ENCODE measurements around the gene FOXJ2. TPM values are rescaled to one million over a fixed set of nuclear protein-coding genes. Genes with fewer than 3 reads are reported as not detected.
"Not testable (repeated sequence)": the region's sequence is repeated elsewhere in the genome, so short reads cannot be mapped to it uniquely, and the experiment has no call there.

FOXJ2 gene
- 22.6 TPM for polyA plus RNA-seq (ENCODE audit: insufficient read length)

DNA sequence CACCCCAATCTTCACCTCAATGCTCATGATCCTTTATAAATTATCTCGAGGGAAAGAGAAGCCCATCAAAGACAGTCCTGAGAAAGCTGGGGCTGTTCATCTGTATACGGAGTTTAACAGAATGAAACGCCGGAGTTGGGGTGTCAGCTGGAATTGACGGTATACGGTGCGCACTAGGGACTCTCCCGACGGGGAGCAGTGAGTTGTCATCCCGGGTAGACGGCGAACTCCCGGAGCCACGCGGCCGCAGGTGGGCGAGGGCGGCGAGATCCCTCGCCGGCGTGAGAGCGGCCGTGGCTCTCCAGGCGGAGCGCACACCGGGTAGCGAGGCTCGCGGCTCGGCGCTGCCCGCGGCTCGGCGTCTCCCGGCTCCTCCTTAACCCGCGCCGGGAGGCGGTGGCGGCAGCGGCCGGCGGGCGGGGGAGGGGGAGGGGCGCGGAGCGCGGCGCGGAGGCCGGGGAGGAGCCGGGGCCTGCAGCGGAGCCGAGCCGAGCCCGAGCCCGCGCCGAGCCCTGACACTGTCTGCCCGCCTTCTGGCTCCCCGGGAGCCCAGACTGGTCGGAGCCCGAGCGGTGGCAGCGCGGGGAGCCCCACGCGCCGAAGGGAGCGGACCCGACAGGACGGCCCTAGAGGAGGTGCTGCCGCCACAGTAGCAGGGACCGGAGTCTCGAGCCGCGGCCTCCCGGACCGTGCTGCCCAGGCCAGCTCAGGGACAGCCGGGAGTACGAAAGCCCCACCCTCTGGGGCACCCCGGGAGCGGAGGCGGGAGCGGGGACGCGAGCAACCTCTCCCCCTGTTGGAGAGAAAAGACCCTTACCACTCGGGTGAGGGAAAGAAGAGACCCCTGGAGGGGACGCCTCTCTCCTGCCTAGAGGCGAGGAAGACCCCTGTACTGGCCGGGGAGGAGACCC, at the start of gene FOXJ2:
Gene FOXJ2 (plus strand): TSS at position 475 of the 911 bp plus-strand sequence. CDS start 7,117 bp downstream, outside the sequence.
- DNase-seq: peak; percentile 90

DNA sequence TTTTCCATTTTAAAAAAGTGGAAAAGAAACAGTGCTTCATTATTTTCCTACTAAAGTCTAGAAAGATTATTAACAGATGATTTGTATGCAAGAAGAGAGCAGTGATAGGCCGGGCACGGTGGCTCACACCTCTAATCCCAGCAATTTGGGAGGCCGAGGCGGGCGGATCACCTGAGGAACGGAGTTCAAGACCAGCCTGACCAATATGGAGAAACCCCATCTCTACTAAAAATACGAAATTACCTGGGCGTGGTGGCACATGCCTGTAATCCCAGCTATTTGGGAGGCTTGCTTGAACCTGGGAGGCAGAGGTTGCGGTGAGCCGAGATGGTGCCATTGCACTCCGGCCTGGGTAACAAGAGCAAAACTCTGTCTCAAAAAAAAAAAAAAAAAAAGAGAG, 49.5 kb upstream of the FOXJ2 start:
- not testable (repeated sequence) for DNase-seq

DNA sequence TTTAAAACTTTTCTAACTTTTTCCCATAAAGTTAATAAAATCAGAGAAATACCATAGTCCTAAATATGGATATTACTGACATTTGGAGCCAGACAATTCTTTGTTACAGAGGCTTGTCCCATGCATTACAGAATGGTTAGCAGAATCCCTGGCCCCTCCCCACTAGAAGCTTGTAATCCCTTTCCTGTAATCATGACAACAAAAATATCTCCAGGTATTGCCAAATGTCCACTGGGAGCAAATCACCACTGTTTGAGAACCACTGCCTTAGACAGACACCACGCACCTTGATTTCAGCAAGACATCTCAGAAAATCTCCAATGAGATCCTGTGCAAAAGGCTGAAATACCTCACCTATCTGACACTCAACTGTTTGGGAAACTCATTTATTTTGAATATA, 49.1 kb upstream of the FOXJ2 start:
- not testable (repeated sequence) for DNase-seq

DNA sequence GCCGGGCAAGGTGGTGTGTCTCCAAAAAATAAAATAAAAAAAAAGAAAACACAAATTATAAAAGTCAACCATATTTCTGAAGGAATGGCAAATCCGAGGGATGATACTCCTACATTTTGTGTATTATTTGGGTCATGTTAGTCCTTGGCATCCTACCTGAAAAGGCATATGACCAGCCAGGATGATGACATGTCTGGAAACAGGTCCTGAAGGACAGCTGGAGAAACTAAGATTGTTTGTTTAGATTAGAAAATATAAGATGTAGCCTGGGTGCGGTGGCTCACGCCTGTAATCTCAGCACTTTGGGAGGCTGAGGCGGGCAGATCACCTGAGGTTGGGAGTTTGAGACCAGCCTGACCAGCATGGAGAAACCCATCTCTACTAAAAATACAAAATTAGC, 47.6 kb upstream of the FOXJ2 start:
- DNase-seq: no peak

DNA sequence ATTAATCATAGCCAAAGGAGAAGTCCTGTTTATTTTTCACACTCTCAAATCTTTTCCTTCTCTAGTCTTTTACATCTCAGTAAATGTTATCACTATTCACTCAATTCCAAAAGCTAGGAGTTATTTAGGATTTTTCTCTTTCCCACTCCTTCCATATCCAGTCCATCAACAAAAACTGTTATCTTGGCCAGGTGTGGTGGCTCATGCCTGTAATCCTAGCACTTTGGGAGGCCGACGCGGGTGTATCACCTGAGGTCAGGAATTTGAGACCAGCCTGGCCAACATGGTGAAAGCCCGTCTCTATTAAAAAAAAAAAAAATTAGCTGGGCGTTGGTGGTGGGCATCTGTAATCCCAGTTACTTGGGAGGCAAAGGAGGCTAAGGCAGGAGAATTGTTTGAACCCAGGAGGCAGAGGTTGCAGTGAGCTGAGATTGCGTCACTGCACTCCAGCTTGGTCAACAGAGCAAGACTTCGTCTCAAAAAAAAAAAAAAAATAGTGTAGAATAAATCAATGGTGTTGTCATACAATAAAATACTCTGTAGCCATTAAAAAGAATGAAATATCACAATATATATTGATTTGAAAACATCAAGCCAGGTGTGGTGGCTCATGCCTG, 46.6 kb upstream of the FOXJ2 start:
- DNase-seq: no peak

DNA sequence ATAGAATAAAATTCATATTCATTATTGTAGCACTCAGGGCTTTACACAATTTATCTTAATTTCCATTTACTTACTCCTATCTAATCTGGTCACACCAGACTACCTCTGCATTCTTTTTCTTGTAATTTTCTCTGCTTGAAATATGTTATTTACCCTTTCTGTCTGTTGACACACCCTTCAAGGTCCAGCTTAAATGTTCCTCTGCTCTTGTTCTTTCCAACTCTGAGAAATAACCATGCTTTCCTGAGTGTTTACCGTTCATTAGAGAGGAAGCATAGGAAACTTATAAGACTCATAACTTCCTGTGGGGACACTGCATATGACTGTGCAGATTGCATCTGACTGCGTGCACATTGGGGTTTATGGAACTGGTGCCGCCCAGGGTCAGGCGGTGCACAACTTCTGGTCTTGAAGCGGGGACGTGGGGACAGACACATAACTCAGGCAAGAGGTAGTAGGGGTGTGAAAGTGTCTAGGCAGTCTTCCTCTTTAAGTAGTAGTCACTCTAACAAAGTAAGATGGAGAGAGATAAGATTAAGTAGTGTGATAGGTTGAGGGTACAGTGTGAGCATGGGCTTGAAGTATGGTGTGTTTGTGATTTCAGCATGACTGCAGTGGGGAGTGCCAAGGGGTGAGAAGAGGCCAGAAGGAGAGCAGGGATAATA, 42.6 kb upstream of the FOXJ2 start:
- DNase-seq: no peak

DNA sequence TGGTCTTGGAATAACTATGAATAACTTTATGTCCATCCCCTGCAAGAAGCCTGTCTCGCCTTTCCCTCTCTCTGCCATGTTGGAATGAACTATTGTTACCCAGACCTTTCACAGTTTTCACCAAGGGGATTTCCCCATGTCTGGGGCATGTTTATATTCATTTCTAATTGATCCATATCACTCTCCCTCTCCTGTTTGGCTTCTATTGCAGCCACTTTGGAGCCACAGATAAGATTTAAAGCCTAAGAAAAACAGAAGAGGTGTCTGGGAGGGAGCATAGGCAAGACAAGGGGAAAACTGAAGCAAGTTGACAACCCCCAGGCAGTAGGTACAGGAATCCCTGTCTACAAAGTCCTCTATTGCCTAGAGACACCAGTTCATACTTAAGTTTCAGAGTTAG, 41.0 kb upstream of the FOXJ2 start:
- DNase-seq: no peak

DNA sequence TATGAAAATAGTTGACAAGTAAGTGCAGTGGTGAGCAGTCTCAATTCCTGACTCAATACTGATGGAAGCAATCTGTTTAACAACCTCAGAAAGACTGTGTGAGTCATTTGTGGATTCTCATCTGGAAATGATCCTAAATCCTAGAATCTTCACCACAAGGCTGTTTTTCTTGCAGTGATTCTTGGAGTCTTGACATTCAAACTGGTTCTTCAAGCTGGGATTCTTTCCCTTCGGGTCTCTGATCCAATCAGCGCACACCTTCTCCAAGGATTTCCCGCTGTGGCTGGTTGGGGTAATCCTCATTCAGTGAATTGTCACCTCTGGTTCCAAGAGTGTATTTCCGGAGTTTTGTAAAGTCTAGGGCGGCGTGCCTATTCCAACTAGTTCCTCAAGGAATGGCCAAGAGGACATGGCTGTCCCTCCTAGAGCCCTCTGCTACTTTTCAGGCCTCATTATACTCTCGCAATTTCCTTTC, 37.7 kb upstream of the FOXJ2 start:
- DNase-seq: no peak

DNA sequence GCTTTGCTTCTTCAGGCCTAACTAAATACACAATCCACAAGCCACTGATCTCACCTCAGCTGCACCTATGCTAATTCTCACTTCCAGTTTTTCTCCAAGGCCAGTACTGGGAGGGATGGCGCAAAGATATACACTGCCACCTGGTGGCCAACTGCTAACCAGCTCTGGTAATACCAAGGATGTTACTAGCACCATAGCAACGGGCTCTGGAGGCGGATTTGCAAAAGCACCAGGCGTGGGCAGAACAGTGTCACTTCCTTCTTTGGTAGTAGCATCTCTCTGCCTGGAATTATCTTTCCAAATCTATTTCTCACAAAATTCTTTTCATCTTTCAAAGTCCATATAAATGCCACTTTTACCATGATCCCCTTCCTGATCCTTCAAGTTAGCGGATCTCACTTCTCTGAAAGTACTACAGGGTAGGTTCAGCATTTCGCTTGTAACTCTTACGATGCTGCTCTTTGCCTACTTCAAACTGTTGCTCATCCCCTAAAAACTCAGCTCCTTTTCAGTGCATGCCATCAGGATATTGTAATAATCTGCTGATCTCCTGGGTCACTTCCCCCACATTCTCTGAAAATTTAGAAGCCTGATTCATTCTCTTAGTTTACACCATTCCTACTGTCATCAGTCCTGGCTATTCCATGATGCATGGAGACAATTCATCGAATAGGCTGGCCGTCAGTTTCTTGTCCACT, 37.1 kb upstream of the FOXJ2 start:
- peak; percentile 64 for DNase-seq

DNA sequence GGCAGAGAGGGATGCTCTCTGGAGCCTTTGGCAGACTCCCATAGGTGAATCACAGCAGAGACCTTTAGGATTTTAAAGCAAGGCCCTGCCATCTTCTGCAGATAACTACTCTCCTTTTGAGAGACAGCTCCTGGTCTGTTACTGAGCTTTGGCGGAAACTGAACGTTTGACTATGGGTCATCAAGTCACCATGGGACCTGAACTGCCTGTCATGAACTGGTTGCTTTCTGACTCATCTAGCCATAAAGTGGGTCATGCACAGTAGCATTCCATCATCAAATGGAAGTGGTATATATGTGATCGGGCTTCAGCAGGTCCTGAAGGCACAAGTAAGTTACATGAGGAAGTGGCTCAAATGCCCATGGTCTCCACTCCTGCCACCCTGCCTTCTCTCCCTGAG, 31.7 kb upstream of the FOXJ2 start:
- not testable (repeated sequence) for DNase-seq

DNA sequence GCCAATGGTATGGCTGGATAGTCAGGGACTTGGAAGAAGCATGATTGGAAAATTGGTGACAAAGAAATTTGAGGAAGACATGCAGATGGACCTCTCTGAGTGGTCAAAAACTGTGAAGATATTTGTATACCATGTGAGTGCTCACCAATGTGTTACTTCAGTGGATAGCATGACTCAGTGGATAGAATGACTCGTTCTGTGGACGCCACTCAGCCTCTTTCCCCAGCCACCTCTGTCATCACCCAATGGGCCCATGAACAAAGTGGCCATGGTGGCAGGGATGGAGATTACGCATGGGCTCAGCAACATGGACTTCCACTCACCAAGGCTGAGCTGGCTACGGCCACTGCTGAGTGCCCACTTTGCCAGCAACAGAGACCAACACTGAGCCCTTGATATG, 31.0 kb upstream of the FOXJ2 start:
- not testable (repeated sequence) for DNase-seq

DNA sequence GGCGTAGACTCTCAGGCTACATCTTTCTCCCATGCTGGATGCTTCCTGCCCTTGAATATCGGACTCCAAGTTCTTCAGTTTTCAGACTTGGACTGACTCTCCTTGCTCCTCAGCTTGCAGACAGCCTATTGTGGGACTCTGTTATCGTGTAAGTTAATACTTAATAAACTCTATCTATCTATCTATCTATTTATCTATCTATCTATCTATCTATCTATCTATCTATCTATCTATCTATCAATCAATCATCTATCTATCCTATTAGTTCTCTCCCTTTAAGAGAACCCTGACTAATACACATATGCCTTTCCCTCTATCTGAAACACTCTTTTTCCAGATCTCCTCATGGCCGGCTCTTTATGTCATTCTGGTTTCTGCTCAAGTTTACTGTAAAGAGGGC, 27.6 kb upstream of the FOXJ2 start:
- not testable (repeated sequence) for DNase-seq

DNA sequence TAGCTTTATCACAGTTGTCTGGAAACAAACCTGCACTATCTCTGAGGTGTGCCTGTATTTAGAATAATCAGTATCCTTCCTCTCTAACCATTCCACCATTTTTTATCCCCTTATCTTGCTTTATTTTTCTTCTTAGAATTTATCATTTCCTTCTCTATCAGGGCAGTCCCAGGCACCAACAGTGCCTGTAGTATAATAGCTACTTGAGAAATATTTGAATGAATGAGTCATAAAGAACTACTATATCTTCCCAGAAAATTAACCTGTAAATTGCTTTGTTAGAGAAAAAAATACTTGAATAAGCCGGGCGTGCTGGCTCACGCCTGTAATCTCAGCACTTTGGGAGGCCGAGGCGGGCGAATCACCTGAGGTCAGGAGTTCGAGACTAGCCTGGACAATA, 21.2 kb upstream of the FOXJ2 start:
- no peak for DNase-seq

DNA sequence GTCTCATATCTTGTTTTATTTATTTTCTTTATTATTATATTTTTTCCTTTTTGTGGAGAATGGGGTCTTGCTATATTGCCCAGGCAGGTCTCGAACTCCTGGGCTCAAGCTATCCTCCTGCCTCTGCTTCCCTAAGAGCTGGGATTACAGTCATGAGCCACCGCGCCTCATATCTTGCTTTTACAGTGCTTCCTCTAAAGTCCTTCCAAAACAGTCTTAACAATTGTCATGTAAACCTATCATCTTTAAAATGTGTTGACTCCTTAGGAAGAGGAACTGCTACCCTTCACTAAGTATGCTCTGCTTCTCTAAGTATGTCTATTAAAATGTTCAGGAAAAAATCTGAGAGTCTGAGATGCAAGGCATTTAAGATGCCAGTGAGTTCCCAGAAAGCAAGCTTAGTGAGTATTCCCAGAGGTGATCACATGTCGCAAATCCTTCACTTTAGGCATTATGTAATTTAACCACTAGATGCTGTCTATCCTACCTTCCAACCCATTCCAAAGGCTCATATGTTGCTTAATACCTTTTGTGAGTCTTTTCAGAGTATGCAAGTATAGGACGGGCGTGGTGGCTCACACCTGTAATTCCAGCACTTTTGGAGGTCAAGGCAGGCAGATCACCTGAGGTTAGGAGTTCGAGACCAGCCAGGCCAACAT, 19.7 kb upstream of the FOXJ2 start:
- no peak for DNase-seq

DNA sequence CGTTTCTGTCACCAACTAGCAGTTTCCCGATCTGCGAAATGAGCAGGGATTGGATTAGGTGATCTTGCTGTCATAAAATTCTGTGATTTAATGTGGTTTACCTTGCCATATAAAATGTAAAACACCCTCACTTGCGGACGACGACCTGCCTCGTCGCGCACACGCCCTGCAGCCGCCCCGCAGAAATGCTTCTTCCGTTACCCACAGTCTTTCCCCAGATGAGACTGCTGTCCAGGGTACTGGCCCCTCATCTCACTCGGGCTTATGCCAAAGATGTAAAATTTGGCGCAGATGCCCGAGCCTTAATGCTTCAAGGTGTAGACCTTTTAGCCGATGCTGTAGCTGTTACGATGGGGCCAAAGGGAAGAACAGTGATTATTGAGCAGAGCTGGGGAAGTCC, 17.7 kb upstream of the FOXJ2 start:
- DNase-seq: no peak

DNA sequence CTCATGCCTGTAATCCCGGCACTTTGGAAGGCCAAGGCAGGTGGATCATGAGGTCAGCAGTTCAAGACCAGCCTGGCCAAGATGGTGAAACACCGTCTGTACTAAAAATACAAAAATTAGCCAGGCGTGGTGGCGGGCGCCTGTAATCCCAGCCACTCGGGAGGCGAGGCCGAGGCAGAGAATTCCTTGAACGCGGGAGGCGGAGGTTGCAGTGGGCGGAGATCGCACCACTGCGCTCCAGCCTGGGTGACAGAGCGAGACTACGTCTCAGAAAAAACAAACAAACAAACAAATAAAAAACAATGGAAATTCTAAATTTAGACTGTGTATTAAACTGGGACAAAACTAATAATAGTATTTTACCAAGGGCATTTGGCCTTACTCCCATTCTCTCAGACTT, 14.3 kb upstream of the FOXJ2 start:
- not testable (repeated sequence) for DNase-seq

DNA sequence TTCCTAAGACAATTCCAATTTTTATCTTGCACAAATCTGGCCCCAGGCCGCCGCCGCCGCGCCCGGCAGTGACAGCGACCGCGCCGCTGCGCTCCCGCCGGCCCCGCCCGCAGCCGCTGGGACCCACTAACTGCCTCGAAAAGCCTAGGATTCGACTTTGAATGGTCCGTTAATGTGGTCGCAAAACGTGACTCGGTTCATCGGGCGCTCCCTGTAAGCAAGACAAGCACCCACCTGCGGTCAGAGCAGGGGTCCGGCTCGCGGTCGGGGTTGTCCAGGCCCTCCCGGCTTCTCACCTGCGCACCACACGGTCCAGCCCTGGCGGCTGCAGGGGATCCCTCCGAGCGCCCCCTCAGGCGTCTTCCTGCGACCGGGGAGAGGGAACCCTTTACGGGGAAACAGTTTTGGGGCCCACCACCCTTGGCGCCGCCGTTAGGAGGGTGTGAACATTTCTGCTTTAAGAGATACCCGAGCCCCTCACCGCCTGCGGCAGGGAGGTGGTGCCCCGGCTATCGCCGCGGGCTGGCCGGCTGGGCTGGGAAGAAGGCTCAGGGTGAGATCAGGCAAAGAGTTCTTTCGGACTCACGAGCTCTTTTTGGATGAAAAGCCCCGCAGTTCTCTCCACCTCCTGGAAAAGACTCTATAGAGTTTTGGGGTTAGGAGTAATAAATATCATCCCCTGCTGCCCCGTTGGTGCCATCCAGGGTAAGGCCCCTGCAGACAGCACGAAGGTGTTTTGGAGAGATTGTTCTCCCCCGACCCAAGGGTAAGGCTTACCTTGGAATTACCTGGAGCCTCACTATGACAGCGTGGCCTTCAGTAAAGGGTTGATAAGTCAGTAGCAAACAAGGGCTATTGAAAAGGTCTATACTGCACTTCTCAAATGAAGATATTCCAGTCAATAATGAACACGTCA, 13.6 kb upstream of the FOXJ2 start:
- no peak for DNase-seq

DNA sequence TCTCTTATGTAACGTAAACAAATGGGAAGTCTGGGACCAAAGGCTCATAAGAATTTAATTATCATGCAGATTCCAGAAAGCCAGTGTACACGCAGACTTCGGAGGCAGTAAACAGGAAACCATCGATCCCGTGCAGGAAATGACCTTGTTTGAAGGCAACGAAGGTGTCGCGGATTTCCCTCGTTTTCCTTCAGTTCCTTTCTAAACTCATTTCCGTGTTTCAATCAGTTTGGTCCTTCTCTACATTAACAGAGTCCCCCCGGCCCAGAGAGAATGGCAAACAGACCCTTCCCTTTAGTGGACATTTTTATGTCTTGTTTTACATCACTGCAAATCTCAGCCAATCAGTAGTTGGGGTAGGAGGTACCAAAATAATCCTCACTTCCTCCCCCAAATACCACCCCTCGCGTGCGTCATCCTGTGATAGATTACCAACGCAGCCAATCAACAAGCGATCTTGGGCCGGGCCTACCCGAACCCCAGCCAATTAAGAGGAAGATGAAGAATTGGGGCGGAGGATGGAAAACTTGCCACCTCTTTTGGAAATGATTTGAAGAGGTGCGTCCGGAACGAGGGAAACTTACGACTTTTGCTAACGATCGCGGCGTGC, 6.1 kb upstream of the FOXJ2 start:
- DNase-seq: peak; percentile 98

DNA sequence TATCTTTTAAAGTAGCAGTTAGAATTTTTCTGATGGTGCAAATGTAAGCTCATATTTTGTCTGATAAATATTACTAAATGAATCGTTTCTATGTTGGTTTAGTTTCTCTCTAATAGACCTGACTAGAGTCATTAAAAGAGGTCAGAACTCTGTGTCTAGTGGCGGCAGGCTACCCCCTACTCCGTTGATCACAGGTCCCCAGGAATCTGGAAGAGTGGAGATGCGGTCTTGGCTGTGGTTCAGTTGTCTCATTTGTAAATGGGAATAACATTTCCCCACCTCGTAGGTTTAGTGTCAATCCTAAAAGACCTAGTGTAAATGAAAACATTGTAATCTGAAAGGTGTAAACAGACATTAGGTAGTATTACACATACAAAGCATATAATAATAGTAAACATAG, 4.7 kb upstream of the FOXJ2 start:
- no peak for DNase-seq

DNA sequence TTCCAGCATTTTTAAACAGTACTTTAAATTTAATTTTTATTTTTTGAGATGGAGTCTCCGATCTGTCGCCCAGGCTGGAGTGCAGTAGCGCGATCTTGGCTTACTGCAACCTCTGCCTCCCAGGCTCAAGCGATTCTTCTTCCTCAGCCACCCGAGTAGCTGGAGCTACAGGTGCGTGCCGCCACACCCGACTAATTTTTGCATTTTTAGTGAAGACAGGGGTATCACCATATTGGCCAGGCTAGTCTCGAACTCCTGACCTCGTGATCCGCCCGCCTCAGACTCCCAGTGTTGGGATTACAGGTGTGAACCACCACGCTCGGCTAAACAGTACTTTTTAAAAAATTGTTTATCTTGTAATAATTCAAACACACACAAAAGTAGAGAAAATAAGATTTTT, 4.2 kb upstream of the FOXJ2 start:
- DNase-seq: no peak

DNA sequence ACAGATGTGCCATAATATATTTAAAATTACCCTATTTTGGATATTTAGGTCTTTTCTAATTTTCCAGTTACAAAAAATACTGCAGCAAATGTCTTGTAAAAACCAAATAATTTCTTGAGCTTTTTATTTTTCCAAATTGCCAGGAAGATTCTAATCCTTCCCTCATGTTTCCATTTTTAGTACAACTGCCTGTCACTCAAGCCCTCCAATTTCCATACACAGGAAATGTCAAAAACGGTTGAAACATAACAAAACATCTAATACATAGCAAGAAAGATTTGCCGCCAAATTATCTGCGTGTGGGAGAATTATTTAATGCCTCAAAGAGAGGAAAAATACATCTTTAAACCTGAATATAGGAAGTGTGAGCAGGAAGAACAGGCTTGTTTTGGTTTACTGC, 2.3 kb upstream of the FOXJ2 start:
- no peak for DNase-seq
